Esophagus (tissue), 2 donors: ENCODE measurements around the gene PIP5K1C. TPM values are rescaled to one million over a fixed set of nuclear protein-coding genes. Genes with fewer than 3 reads are reported as not detected.
A peak's percentile ranks its signal among the peaks of the same experiment; 100 is the strongest.

Experiments
- H3K27ac ChIP-seq, 2 donors: one replicate each; pipeline ENCODE4 v1.5.1; 2013; ENCODE audit warnings: low read depth in 2 of 2, mild to moderate bottlenecking in 2 of 2, inconsistent platforms in 1 of 2, low read length in 1 of 2, moderate library complexity in 1 of 2
- H3K27me3 ChIP-seq, 2 donors: one replicate each; pipeline ENCODE4 v1.6.1; 2013; ENCODE audit warnings: low read length in 2 of 2, control low read depth in 1 of 2, mild to moderate bottlenecking in 1 of 2; ENCODE audit not compliant: insufficient read depth in 2 of 2, control insufficient read depth in 1 of 2
- H3K36me3 ChIP-seq, 2 donors: one replicate each; pipeline ENCODE4 v1.6.1; 2013; ENCODE audit warnings: low read length in 1 of 2; ENCODE audit not compliant: control insufficient read depth in 2 of 2, insufficient read depth in 2 of 2
- H3K4me1 ChIP-seq, 2 donors: one replicate each; pipeline ENCODE4 v1.6.1; 2013; ENCODE audit warnings: low read length in 1 of 2; ENCODE audit not compliant: control insufficient read depth in 2 of 2, insufficient read depth in 2 of 2
- H3K4me3 ChIP-seq, 2 donors: one replicate each; pipeline ENCODE4 v1.5.1; 2013; ENCODE audit warnings: low read length in 2 of 2, mild to moderate bottlenecking in 2 of 2, low read depth in 1 of 2, moderate library complexity in 1 of 2
- H3K9me3 ChIP-seq, 2 donors: one replicate each; pipeline ENCODE4 v1.6.1; 2013; ENCODE audit warnings: mild to moderate bottlenecking in 2 of 2, low read depth in 1 of 2, low read length in 1 of 2, moderate library complexity in 1 of 2; ENCODE audit not compliant: control insufficient read depth in 2 of 2, insufficient read depth in 1 of 2
- WGBS, 2 donors: extraction: QIAGEN DNeasy Blood & Tissue Kit; methylation state at CpG; one replicate each; pipeline ENCODE4 v1.1.7; 2013; 5-methylcytosine and 5-hydroxymethylcytosine counted together
- polyA plus RNA-seq, 2 donors: library from polyadenylated mRNA; stranded (reverse); fragments of 200-250 nt; gene quantifications; one replicate each; pipeline ENCODE4 v1.2.3, GENCODE V29; 2013
- donor health status: healthy with polysubstance abuse.
- donor health status: Bipolar disorder and iron deficiency.

The PIP5K1C gene
- polyA plus RNA-seq, 2 donors, result 10.4 to 18.1 TPM

DNA sequence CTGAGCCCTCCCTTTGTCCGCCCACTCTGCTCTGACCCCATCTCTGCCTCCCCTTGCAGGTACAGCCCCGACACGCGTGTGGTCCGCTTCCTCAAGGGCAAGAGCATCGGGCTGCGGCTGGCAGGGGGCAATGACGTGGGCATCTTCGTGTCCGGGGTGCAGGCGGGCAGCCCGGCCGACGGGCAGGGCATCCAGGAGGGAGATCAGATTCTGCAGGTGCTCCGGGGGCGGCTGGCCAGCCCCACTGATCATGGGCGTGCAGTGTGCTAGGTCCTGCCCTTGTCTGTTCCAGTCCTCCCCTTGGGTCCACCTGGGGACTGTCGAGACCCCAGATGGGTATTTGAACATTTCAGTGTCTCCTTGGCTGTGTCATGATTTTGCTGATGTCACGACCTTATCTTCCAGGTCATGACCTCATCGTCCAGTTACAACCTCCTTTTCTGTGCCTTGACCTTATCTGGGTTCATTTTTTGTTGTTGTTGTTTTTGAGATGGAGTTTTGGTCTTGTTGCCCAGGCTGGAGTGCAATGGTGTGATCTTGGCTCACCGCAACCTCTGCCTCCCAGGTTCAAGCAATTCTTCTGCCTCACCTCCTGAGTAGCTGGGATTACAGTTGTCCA, 35.9 kb upstream of the PIP5K1C start:
- H3K4me1 ChIP-seq, result no peaks in the 10 kb centered on the region
- H3K9me3 ChIP-seq, result no peaks in the 10 kb centered on the region
- peaks cover 0 to 23% of the 10 kb centered on the region in 2 donors for H3K36me3 ChIP-seq
- WGBS, 2 donors, result 86 to 87% methylated on average over 21 of the region's 21 CpGs
- H3K4me3 ChIP-seq, result no peak overlapping the region
- H3K27me3 ChIP-seq, result no peaks in the 10 kb centered on the region
- H3K27ac ChIP-seq, result no peak overlapping the region

DNA sequence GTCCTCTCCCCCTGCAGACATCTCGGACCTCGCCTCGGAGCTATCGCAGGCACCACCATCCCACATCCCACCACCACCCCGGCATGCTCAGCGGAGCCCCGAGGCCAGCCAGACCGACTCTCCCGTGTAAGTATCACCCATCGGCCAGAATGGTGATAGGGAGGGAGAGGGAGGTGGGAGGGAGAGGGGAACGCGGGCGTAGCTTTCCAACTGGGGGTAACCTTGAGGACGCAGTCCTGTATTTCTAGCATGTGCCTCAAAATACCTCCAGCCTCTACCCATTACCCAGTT, 34.0 kb upstream of the PIP5K1C start:
- H3K9me3 ChIP-seq, result no peaks in the 10 kb centered on the region
- H3K27ac ChIP-seq, result no peak overlapping the region
- H3K4me1 ChIP-seq, result no peaks in the 10 kb centered on the region
- H3K27me3 ChIP-seq, result no peaks in the 10 kb centered on the region
- peaks cover 0 to 20% of the 10 kb centered on the region in 2 donors for H3K36me3 ChIP-seq
- no peak overlapping the region for H3K4me3 ChIP-seq
- whole genome bisulfite sequencing, 2 donors, result 92 to 93% methylated on average over 13 to 14 of the region's 14 CpGs

DNA sequence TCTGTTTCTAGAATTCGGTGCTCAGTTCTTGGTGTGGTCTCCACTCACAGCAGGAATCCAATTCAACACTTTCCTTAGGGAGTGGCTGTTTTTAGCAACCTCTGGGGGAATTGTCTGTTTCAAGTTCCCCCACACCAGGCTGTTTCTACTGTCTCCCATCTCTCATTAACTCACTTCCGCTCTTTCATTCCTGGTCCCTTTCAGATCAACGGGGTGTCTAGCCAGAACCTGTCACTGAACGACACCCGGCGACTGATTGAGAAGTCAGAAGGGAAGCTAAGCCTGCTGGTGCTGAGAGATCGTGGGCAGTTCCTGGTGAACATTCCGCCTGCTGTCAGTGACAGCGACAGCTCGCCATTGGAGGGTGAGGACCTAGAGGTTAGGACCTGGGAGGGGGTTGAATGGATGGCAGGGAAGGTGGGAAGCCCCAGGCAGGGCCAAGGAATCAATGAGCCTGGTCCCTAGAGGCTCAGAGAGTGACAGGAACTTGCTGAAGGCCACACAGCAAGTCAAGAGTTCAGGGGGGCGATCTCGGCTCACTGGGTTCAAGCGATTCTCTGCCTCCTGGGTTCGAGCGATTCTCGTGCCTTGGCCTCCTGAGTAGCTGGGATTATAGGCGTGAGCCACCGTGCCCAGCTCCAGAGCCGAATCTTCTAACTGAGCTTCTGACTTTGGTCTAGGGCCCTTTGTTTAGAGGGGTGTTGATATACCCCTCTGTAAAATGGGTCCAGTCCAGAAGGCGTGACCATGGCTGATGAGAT, 33.5 kb upstream of the PIP5K1C start:
- H3K27ac ChIP-seq, result no peak overlapping the region
- WGBS, 2 donors, result 83% methylated on average over 20 of the region's 20 CpGs
- no peak overlapping the region for H3K4me3 ChIP-seq
- H3K27me3 ChIP-seq, result no peaks in the 10 kb centered on the region
- no peaks in the 10 kb centered on the region for H3K9me3 ChIP-seq
- peaks cover 0 to 18% of the 10 kb centered on the region in 2 donors for H3K36me3 ChIP-seq
- no peaks in the 10 kb centered on the region for H3K4me1 ChIP-seq

DNA sequence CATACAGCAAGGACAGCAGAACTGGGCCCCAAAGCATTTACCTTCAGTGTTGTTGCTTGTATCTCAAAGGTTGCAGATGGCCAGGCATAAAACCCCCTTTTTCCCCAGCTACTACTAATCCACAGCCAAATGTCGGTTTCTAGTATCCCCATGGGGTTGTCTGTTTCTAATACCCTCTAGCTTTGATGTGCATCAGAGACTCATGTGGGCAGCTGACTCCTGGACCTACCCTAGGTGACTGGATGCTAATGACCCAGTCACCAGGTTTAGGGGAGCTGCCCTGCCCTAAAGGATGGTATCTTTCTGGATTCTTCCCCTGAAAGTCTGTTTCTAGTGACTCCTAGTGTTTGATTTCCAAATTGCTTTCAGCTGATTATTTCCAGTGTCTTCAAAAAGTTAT, 31.8 kb upstream of the PIP5K1C start:
- 89 to 96% methylated on average over 1 of the region's 1 CpG for WGBS, 2 donors
- Histone ChIP-seq H3K9me3 (no peaks in the 10 kb centered on the region), H3K4me1 (no peaks in the 10 kb centered on the region), H3K36me3 (peaks cover 0 to 13% of the 10 kb centered on the region in 2 donors), H3K27ac (no peak overlapping the region), H3K4me3 (no peak overlapping the region), H3K27me3 (no peaks in the 10 kb centered on the region)

DNA sequence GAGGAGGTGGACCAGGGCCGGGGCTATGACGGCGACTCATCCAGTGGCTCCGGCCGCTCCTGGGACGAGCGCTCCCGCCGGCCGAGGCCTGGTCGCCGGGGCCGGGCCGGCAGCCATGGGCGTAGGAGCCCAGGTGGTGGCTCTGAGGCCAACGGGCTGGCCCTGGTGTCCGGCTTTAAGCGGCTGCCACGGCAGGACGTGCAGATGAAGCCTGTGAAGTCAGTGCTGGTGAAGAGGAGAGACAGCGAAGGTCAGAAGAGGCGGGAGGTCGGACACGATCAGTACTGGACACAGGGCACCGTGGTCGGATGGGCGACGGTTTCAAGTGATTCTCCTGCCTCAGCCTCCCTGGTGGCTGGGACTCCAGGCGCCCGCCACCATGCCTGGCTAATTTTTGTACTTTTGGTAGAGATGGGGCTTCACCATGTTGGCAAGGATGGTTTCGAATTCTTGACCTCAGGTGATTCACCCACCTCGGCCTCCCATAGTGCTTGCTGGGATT, 30.2 kb upstream of the PIP5K1C start:
- Histone ChIP-seq H3K27ac (no peak overlapping the region), H3K36me3 (peaks cover 0 to 7% of the 10 kb centered on the region in 2 donors), H3K27me3 (no peaks in the 10 kb centered on the region), H3K4me3 (no peak overlapping the region), H3K9me3 (no peaks in the 10 kb centered on the region), H3K4me1 (no peaks in the 10 kb centered on the region)
- 94 to 95% methylated on average over 32 of the region's 32 CpGs for WGBS, 2 donors

DNA sequence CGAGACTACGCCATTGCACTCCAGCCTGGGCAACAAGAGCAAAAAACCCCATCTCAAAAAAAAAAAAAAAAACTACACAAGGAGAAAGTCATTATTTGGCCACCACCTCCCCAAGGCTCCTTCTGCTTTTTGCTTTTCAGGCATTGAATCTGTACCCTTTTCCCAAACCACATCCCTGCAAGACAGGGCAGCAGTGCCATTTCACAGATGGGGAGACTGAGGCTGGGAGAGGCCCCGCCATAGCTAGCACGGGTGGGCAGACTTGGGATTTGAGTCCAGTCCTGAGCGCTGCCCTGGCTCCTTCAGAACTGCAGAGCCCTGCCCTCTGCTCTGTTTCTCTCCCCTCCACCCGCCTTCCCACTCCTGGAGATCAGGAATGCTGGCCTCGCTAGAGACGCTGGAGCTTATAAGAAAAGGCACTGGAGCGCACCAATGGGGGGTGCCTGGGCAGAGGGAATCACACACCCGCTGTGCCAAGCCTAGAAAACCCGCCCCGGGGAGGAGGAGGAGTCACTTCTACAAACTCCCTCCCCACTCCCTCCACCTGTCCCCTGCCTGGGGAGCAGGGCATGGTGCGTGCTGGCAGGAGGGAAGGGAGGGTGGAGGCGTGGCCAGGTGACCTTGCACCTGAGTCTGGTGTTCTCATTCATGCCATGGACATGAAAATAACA, 25.5 kb upstream of the PIP5K1C start:
- Histone ChIP-seq H3K27ac (no peak overlapping the region), H3K4me1 (peaks cover 2% of the 10 kb centered on the region in 2 donors), H3K9me3 (no peaks in the 10 kb centered on the region), H3K27me3 (peaks cover 0 to 4% of the 10 kb centered on the region in 2 donors), H3K36me3 (peaks cover 0 to 2% of the 10 kb centered on the region in 2 donors), H3K4me3 (no peak overlapping the region)
- WGBS, 2 donors, result 23 to 28% methylated on average over 14 of the region's 14 CpGs

DNA sequence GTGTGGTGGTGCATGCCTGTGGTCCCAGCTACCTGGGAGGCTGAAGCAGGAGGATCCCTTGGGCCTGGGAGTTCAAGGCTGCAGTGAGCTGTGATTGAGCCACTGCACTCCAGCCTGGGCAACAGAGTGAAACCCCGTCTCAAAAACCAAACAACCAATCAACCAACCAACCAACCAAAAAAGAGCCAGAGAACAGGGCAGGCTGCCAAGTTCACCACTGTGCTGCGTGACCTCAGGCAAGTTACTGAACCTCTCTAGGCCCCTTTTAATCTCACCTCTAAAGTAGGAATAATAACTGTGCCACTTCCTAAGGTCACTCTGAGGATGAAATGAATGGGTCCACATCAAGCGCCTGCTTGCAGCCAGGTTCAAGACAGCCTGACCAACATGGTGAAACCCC, 24.9 kb upstream of the PIP5K1C start:
- peaks cover 2% of the 10 kb centered on the region in 2 donors for H3K4me1 ChIP-seq
- H3K9me3 ChIP-seq, result no peaks in the 10 kb centered on the region
- WGBS, 2 donors, result 46 to 50% methylated on average over 3 of the region's 3 CpGs

DNA sequence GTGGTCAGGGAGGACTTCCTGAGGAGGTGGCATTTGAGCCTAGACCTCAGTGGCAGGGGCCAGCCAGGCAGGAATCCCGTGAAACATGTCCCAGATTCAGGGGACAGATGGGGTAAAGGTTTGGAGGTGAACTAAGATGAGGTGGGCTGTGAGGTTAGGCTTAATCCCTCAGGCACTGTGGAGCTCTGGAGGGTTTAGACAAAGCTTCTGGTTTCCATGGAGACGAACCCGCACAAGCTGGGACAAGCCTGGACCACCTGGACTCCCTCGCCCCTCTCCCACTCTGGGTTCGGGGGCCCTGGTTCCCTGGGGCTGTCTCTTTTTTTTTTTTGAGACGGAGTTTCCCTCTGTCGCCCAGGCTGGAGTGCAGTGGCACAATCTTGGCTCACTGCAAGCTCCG, 23.6 kb upstream of the PIP5K1C start:
- Histone ChIP-seq H3K27me3 (peaks cover 0 to 4% of the 10 kb centered on the region in 2 donors), H3K4me1 (peaks cover 2% of the 10 kb centered on the region in 2 donors), H3K36me3 (no peaks in the 10 kb centered on the region), H3K4me3 (no peak overlapping the region), H3K27ac (no peak overlapping the region), H3K9me3 (no peaks in the 10 kb centered on the region)
- WGBS, 2 donors, result 40 to 43% methylated on average over 8 of the region's 8 CpGs

More for the DNA sequence above, 24.9 kb upstream of the PIP5K1C start:
- Histone ChIP-seq H3K27ac (no peak overlapping the region), H3K27me3 (peaks cover 0 to 4% of the 10 kb centered on the region in 2 donors), H3K4me3 (no peak overlapping the region), H3K36me3 (peaks cover 0 to 2% of the 10 kb centered on the region in 2 donors)

DNA sequence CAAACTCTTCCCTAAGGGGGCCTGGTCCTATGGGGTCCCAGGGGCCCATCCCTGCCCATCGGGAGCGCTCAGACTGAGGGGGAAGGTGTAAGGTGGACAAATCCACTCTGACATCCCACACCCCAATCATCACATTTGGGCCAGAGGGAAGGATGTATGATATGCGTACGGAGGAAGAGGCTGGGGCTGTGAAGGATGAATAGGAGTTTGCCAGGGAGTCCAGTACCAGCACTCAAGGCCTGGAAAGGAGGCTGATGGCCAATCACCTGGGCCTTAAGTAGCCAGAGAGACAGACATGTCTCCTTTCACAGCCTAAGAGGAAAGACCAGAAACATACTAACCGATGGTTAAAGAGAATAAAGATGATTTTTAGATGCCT, 22.8 kb upstream of the PIP5K1C start:
- peak overlapping the region in 1 of 2 donors; percentile 51 for H3K4me3 ChIP-seq
- H3K27me3 ChIP-seq, result peaks cover 0 to 4% of the 10 kb centered on the region in 2 donors
- H3K4me1 ChIP-seq, result peaks cover 2% of the 10 kb centered on the region in 2 donors
- 85 to 86% methylated on average over 5 of the region's 5 CpGs for WGBS, 2 donors
- H3K9me3 ChIP-seq, result no peaks in the 10 kb centered on the region
- no peaks in the 10 kb centered on the region for H3K36me3 ChIP-seq
- H3K27ac ChIP-seq, result peak overlapping the region in 1 of 2 donors; percentile 24
